Measurements from ENCODE around the gene BMP7.

BMP7 gene

GRCh38 chr20:57294550-57294949 lies 28.1 kb upstream of the BMP7 start:
- no peak overlapping the region for H3K4me3 ChIP-seq (ENCODE audit: low read length)
- no peak for DNase-seq (ENCODE audit: low read depth)
- no peak for TF ChIP-seq CTCF (conservative IDR thresholded peaks at IDR 0.05; ENCODE audit: low read length)

GRCh38 chr20:57293995-57294394 lies 27.6 kb upstream of the BMP7 start:
- no peak for DNase-seq (ENCODE audit: low read depth)
- no peak overlapping the region for H3K4me3 ChIP-seq (ENCODE audit: low read length)
- no peak for TF ChIP-seq CTCF (conservative IDR thresholded peaks at IDR 0.05; ENCODE audit: low read length)

GRCh38 chr20:57292611-57293010 lies 26.2 kb upstream of the BMP7 start:
- no peak overlapping the region for H3K4me3 ChIP-seq (ENCODE audit: low read length)
- no peak for DNase-seq (ENCODE audit: low read depth)
- TF ChIP-seq CTCF (conservative IDR thresholded peaks at IDR 0.05; ENCODE audit: low read length) = no peak

- no peak for DNase-seq (ENCODE audit: low read depth)
These were observed 25.3 kb upstream of the BMP7 start for GRCh38 chr20:57291694-57292093.

GRCh38 chr20:57291003-57291402 lies 24.6 kb upstream of the BMP7 start:
- DNase-seq (ENCODE audit: low read depth) = no peak
- H3K4me3 ChIP-seq (ENCODE audit: low read length) = no peak overlapping the region
- TF ChIP-seq CTCF (conservative IDR thresholded peaks at IDR 0.05; ENCODE audit: low read length) = no peak

More at GRCh38 chr20:57291694-57292093, 25.3 kb upstream of the BMP7 start:
- TF ChIP-seq CTCF (conservative IDR thresholded peaks at IDR 0.05; ENCODE audit: low read length) = no peak
- no peak overlapping the region for H3K4me3 ChIP-seq (ENCODE audit: low read length)

GRCh38 chr20:57290178-57290484 lies 23.7 kb upstream of the BMP7 start:
- no peak for TF ChIP-seq CTCF (conservative IDR thresholded peaks at IDR 0.05; ENCODE audit: low read length)
- DNase-seq (ENCODE audit: low read depth) = no peak
- no peak overlapping the region for H3K4me3 ChIP-seq (ENCODE audit: low read length)

GRCh38 chr20:57289391-57290177 lies 23.1 kb upstream of the BMP7 start:
- TF ChIP-seq CTCF (conservative IDR thresholded peaks at IDR 0.05; ENCODE audit: low read length) = no peak
- DNase-seq (ENCODE audit: low read depth) = no peak
- no peak overlapping the region for H3K4me3 ChIP-seq (ENCODE audit: low read length)

All from AG10803 (cell line).